ENCODE results near the gene GALK1. TPM values are rescaled to one million over a fixed set of nuclear protein-coding genes. Genes with fewer than 3 reads are reported as not detected.

GALK1 gene
- total and polyA plus RNA-seq, 2 of the 13 experiments (the other 11 are each of a cell fraction or from before 2014, with no cell fraction given), result 59.9 to 93.6 TPM

DNA sequence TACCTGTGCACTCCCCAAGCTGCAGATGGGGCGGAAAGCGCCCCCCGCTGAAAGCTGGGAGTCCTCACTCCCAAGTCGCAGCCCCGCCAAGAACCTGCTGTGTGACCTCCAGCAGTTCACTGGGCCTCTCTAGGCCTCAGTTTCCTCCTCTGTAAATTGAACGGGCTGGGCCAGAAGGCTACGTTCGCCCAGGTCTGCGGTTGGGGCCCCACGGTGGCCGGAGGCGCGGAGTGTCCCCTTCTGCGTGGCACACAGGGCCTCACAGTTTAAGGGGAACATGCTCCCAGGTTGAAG, 628 bp downstream of the GALK1 start (continued):
- TF ChIP-seq, protein P1, sequence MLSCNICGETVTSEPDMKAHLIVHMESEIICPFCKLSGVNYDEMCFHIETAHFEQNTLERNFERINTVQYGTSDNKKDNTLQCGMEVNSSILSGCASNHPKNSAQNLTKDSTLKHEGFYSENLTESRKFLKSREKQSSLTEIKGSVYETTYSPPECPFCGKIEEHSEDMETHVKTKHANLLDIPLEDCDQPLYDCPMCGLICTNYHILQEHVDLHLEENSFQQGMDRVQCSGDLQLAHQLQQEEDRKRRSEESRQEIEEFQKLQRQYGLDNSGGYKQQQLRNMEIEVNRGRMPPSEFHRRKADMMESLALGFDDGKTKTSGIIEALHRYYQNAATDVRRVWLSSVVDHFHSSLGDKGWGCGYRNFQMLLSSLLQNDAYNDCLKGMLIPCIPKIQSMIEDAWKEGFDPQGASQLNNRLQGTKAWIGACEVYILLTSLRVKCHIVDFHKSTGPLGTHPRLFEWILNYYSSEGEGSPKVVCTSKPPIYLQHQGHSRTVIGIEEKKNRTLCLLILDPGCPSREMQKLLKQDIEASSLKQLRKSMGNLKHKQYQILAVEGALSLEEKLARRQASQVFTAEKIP (CRISPR knock-in tag; IDR thresholded peaks at IDR 0.05; ENCODE audit: borderline replicate concordance), result no peak
- TF ChIP-seq RARA (CRISPR knock-in tag; IDR thresholded peaks at IDR 0.05) (no peak), ZNF253 (CRISPR knock-in tag; IDR thresholded peaks at IDR 0.05; ENCODE audit: borderline replicate concordance) (no peak), ZNF766 (CRISPR knock-in tag; IDR thresholded peaks at IDR 0.05; ENCODE audit: borderline replicate concordance) (no peak), ARNT (IDR thresholded peaks at IDR 0.05) (no peak), FOXP1 (IDR thresholded peaks at IDR 0.05) (no peak), FOXP1 (CRISPR knock-in tag; IDR thresholded peaks at IDR 0.05) (no peak), SNAPC2 (CRISPR knock-in tag; IDR thresholded peaks at IDR 0.05) (no peak), ZNF543 (CRISPR knock-in tag; IDR thresholded peaks at IDR 0.05) (no peak), KLF15 (CRISPR knock-in tag; IDR thresholded peaks at IDR 0.05; ENCODE audit: borderline replicate concordance) (no peak; the same call in 1 of the 2 replicates), NFRKB (IDR thresholded peaks at IDR 0.05) (no peak), ZSCAN22 (CRISPR knock-in tag; IDR thresholded peaks at IDR 0.05) (no peak), NR2F1 (CRISPR knock-in tag; IDR thresholded peaks at IDR 0.05) (no peak), ZSCAN31 (CRISPR knock-in tag; IDR thresholded peaks at IDR 0.05; ENCODE audit: low read depth) (0 out of 2 replicates have a peak, but pooled peaks have one; percentile 87), MYNN (CRISPR knock-in tag; IDR thresholded peaks at IDR 0.05; ENCODE audit: low read depth) (no peak), ZNF24 (IDR thresholded peaks at IDR 0.05) (no peak), ZNF672 (CRISPR knock-in tag; IDR thresholded peaks at IDR 0.05) (no peak)
- TF ChIP-seq, protein P2, sequence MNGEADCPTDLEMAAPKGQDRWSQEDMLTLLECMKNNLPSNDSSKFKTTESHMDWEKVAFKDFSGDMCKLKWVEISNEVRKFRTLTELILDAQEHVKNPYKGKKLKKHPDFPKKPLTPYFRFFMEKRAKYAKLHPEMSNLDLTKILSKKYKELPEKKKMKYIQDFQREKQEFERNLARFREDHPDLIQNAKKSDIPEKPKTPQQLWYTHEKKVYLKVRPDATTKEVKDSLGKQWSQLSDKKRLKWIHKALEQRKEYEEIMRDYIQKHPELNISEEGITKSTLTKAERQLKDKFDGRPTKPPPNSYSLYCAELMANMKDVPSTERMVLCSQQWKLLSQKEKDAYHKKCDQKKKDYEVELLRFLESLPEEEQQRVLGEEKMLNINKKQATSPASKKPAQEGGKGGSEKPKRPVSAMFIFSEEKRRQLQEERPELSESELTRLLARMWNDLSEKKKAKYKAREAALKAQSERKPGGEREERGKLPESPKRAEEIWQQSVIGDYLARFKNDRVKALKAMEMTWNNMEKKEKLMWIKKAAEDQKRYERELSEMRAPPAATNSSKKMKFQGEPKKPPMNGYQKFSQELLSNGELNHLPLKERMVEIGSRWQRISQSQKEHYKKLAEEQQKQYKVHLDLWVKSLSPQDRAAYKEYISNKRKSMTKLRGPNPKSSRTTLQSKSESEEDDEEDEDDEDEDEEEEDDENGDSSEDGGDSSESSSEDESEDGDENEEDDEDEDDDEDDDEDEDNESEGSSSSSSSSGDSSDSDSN (CRISPR knock-in tag; IDR thresholded peaks at IDR 0.05), result peak; percentile 55
- TF ChIP-seq, protein P3, sequence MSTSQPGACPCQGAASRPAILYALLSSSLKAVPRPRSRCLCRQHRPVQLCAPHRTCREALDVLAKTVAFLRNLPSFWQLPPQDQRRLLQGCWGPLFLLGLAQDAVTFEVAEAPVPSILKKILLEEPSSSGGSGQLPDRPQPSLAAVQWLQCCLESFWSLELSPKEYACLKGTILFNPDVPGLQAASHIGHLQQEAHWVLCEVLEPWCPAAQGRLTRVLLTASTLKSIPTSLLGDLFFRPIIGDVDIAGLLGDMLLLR (CRISPR knock-in tag; IDR thresholded peaks at IDR 0.05), result peak; percentile 28; the same call in 1 of the 2 replicates
- TF ChIP-seq, protein P4, sequence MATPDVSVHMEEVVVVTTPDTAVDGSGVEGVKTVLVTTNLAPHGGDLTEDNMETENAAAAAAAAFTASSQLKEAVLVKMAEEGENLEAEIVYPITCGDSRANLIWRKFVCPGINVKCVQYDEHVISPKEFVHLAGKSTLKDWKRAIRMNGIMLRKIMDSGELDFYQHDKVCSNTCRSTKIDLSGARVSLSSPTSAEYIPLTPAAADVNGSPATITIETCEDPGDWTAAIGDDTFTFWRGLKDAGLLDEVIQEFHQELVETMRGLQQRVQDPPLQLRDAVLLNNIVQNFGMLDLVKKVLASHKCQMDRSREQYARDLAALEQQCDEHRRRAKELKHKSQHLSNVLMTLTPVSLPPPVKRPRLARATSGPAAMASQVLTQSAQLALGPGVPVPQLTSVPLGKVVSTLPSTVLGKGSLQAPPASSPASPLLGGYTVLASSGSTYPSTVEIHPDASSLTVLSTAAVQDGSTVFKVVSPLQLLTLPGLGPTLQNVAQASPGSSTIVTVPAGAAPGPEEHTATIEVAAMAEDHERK (CRISPR knock-in tag; IDR thresholded peaks at IDR 0.05; ENCODE audit: low read depth), result no peak
- TF ChIP-seq, protein P5, sequence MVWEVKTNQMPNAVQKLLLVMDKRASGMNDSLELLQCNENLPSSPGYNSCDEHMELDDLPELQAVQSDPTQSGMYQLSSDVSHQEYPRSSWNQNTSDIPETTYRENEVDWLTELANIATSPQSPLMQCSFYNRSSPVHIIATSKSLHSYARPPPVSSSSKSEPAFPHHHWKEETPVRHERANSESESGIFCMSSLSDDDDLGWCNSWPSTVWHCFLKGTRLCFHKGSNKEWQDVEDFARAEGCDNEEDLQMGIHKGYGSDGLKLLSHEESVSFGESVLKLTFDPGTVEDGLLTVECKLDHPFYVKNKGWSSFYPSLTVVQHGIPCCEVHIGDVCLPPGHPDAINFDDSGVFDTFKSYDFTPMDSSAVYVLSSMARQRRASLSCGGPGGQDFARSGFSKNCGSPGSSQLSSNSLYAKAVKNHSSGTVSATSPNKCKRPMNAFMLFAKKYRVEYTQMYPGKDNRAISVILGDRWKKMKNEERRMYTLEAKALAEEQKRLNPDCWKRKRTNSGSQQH (CRISPR knock-in tag; IDR thresholded peaks at IDR 0.05; ENCODE audit: low read depth), result no peak
- TF ChIP-seq, protein P6, sequence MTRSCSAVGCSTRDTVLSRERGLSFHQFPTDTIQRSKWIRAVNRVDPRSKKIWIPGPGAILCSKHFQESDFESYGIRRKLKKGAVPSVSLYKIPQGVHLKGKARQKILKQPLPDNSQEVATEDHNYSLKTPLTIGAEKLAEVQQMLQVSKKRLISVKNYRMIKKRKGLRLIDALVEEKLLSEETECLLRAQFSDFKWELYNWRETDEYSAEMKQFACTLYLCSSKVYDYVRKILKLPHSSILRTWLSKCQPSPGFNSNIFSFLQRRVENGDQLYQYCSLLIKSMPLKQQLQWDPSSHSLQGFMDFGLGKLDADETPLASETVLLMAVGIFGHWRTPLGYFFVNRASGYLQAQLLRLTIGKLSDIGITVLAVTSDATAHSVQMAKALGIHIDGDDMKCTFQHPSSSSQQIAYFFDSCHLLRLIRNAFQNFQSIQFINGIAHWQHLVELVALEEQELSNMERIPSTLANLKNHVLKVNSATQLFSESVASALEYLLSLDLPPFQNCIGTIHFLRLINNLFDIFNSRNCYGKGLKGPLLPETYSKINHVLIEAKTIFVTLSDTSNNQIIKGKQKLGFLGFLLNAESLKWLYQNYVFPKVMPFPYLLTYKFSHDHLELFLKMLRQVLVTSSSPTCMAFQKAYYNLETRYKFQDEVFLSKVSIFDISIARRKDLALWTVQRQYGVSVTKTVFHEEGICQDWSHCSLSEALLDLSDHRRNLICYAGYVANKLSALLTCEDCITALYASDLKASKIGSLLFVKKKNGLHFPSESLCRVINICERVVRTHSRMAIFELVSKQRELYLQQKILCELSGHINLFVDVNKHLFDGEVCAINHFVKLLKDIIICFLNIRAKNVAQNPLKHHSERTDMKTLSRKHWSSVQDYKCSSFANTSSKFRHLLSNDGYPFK (CRISPR knock-in tag; IDR thresholded peaks at IDR 0.05; ENCODE audit: borderline replicate concordance), result peak; percentile 89; the same call in 1 of the 2 replicates

All from HepG2 (cell line).